SK-N-SH treated with all-trans-retinoic acid at 6 μM for 48 hours (cell line): ENCODE results near the gene TFPI.

ENCODE experiments used
- ARNTL ChIP-seq: fragments of 450-650 bp; formaldehyde crosslinking; IDR thresholded peaks from 2 replicates; pipeline ENCODE4 v1.5.0; 2020; ENCODE audit warnings: low read depth, mild to moderate bottlenecking, moderate library complexity, borderline replicate concordance
- SNAI2 ChIP-seq: fragments of 250-450 bp; sonication (Bioruptor Pico); IDR thresholded peaks from 2 replicates; pipeline ENCODE4 v1.5.0; 2020; ENCODE audit warnings: mild to moderate bottlenecking, moderate library complexity
- TOX ChIP-seq: fragments of 250-450 bp; sonication (Bioruptor Pico); IDR thresholded peaks from 2 replicates; pipeline ENCODE4 v1.8.0; 2021; ENCODE audit warnings: mild to moderate bottlenecking, moderate library complexity, borderline replicate concordance
- ZNF565 ChIP-seq: fragments of 450-650 bp; formaldehyde crosslinking; conservative IDR thresholded peaks from 2 replicates; pipeline ENCODE4 v1.5.0; 2020; ENCODE audit warnings: low read depth, mild to moderate bottlenecking, moderate library complexity
- ZNF8 ChIP-seq: fragments of 450-650 bp; formaldehyde crosslinking; IDR thresholded peaks from 2 replicates; pipeline ENCODE4 v1.5.0; 2020; ENCODE audit warnings: mild to moderate bottlenecking, moderate library complexity
- TF ChIP-seq, protein P1 (sequence below): fragments of 250-450 bp; sonication (Bioruptor Pico); IDR thresholded peaks from 2 replicates; pipeline ENCODE4 v1.5.1; 2020; ENCODE audit warnings: low read depth, mild to moderate bottlenecking, moderate library complexity
- TF ChIP-seq, protein P2 (sequence below): fragments of 250-450 bp; sonication (Bioruptor Pico); IDR thresholded peaks from 2 replicates; pipeline ENCODE4 v1.8.0; 2020; ENCODE audit warnings: mild to moderate bottlenecking, moderate library complexity, borderline replicate concordance

DNA sequence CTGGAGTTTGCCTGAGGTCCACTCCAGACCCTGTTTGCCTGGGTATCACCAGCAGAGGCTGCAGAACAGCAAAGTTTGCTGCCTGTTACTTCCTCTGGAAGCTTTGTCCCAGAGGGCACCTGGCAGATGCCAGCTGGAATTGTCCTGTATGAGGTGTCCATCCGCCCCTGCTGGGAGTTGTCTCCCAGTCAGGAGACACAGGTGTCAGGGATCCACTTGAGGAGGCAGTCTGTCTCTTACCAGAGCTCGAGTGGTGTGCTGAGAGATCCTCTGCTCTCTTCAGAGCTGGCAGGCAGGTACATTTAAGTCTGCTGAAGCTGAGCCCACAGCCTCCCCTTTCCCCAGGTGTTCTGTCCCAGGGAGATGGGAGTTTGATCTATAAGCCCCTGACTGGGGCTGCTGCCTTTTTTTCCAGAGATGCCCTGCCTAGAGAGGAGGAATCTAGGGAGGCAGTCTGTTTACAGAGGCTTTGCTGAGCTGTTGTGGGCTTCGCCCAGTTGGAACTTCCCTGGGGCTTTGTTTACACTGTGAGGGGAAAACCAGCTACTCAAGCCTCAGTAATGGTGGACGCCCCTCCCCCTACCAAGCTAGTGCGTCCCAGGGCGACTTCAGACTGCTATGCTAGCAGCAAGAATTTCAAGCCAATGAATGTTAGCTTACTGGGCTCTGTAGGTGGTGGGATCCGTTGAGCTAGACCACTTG, 34.7 kb downstream of the TFPI start:
- no peak for TF ChIP-seq SNAI2 (CRISPR knock-in tag)
- TF ChIP-seq ZNF565 (CRISPR knock-in tag) = no peak
- no peak for TF ChIP-seq ZNF8
- TF ChIP-seq, protein P1, sequence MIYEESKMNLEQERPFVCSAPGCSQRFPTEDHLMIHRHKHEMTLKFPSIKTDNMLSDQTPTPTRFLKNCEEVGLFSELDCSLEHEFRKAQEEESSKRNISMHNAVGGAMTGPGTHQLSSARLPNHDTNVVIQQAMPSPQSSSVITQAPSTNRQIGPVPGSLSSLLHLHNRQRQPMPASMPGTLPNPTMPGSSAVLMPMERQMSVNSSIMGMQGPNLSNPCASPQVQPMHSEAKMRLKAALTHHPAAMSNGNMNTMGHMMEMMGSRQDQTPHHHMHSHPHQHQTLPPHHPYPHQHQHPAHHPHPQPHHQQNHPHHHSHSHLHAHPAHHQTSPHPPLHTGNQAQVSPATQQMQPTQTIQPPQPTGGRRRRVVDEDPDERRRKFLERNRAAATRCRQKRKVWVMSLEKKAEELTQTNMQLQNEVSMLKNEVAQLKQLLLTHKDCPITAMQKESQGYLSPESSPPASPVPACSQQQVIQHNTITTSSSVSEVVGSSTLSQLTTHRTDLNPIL (CRISPR knock-in tag) = no peak
- TF ChIP-seq ARNTL (CRISPR knock-in tag) = no peak
- TF ChIP-seq TOX (CRISPR knock-in tag) = no peak
- TF ChIP-seq, protein P2, sequence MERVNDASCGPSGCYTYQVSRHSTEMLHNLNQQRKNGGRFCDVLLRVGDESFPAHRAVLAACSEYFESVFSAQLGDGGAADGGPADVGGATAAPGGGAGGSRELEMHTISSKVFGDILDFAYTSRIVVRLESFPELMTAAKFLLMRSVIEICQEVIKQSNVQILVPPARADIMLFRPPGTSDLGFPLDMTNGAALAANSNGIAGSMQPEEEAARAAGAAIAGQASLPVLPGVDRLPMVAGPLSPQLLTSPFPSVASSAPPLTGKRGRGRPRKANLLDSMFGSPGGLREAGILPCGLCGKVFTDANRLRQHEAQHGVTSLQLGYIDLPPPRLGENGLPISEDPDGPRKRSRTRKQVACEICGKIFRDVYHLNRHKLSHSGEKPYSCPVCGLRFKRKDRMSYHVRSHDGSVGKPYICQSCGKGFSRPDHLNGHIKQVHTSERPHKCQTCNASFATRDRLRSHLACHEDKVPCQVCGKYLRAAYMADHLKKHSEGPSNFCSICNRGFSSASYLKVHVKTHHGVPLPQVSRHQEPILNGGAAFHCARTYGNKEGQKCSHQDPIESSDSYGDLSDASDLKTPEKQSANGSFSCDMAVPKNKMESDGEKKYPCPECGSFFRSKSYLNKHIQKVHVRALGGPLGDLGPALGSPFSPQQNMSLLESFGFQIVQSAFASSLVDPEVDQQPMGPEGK (CRISPR knock-in tag) = no peak
